CD4-positive, alpha-beta T cell treated with Interleukin-12 subunit alpha and Interleukin-12 subunit beta, for 1 hour (primary cell): ENCODE measurements around the gene GGA1.

Experiments used
- DNase-seq: peaks from one replicate; pipeline ENCODE4 v3.0.0-alpha.2; 2020

Gene GGA1

GRCh38 chr22:37676736-37677492, 68.3 kb downstream of the GGA1 start:
- peak; percentile 94 for DNase-seq

DNA sequence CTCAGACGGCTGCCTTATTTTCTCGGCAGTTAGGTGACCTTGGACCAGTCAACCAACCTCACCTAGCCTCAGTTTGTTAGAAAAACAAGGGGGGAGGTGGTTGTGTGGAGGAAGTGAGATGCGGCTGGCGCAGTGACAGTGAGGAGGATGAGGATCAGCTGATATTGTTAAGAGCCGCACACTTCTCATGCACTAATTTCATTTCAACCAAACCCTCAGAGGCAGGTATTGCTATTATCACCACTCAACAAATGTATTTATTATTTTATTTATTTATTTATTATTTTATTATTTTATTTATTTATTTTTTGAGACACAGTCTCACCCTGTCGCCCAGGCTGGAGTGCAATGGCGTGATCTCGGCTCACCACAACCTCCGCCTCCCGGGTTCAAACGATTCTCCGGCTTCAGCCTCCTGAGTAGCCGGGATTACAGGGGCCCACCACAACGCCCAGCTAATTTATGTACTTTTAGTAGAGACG, 68.9 kb downstream of the GGA1 start:
- no peak for DNase-seq

GRCh38 chr22:37678372-37678771, 69.7 kb downstream of the GGA1 start:
- DNase-seq, result no peak

DNA sequence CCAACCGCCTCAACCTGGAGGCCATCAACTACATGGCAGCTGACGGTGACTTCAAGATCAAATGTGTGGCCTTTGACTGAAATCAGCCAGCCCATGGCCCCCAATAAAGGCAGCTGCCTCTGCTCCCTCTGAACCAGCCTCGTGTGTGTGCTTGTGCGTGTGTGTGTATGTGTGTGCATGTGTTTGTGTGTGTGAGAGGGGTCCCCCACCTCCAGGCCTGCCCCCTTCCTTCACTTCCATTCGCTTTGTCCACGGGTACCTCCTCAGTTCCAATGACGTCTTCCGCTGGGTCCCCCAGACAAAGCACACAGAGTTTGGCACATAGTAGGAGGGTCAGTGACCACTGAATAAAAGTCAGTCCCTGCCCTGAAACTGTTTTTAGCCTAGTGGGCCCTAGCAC, 71.0 kb downstream of the GGA1 start:
- no peak for DNase-seq

DNA sequence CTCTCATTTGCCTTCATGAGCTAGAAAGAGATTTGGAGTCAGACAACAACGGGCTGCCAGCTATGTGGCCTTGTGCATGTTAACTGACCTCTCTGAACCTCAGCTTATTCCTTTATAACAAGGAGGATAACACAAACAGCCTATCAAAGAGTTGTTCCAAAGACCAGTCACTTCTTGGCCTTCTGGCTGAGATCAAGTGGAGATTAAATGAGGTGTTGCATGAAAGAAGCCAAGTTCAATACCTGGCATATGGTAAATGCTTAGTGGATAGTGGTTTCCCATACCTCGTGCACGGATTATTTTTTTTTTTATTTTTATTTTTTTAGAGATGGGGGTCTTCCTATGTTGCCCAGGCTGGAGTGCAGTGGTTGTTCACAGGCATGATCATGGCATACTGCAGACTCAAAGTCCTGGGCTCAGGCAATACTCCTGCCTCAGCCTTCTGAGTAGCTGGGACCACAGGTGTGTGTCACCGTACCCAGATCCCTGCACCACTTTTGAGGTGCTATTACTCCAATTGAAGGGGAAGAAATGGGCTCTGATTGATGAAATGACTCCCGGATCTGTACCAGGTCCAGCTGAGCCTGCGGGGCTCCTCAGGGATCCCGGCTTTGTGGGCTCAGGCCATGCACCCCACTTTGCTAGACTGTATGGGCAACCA, 71.7 kb downstream of the GGA1 start:
- no peak for DNase-seq

GRCh38 chr22:37681001-37681424, 72.4 kb downstream of the GGA1 start:
- no peak for DNase-seq

DNA sequence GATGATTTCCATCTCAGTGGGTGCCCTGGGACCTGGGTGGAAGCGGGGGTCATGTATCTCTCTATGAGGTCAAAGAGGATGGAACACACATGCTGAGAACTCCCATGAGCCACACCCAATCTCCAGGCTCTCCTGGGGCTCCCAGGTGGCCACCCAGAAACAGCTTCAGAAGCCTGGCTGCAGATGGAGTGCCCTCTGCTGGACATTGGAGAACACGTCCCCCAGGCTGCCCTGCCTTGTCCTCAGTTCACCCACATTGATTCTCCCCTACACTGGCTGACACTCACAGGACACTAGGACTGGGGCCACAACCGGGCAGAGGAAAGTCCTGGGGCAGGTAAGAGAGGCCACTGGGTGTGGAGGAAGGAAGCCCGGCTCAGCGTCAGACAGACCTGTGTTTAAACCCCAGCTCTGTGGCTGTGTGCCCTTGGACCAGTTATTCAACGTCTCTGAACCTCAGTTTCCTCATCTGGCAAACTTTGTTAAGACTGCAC, 73.0 kb downstream of the GGA1 start:
- peak; percentile 82 for DNase-seq
